Liver (tissue), 9 donors: ENCODE measurements around the gene EFCAB12. TPM values are rescaled to one million over a fixed set of nuclear protein-coding genes. Genes with fewer than 3 reads are reported as not detected.

Source experiments
- DNase-seq: peaks from one replicate; pipeline ENCODE4 v3.0.0-alpha.2; 2017; ENCODE audit warnings: low spot score
- H3K27ac ChIP-seq, 2 donors: one replicate each; pipeline ENCODE4 v1.7.0; 2013; ENCODE audit warnings: inconsistent platforms in 2 of 2, low read length in 2 of 2, control low read depth in 1 of 2, low read depth in 1 of 2, mild to moderate bottlenecking in 1 of 2
- H3K27me3 ChIP-seq, 4 donors: one replicate each; pipeline versions ENCODE4 v1.6.1 to v1.7.0; 2013; ENCODE audit warnings: low read length in 3 of 4, inconsistent platforms in 1 of 4, mild to moderate bottlenecking in 1 of 4, moderate library complexity in 1 of 4; ENCODE audit not compliant: control insufficient read depth in 4 of 4, insufficient read depth in 4 of 4
- H3K36me3 ChIP-seq, 4 donors: one replicate each; pipeline versions ENCODE4 v1.6.1 to v1.7.0; 2013; ENCODE audit warnings: low read length in 3 of 4, mild to moderate bottlenecking in 3 of 4, low read depth in 1 of 4, moderate library complexity in 1 of 4; ENCODE audit not compliant: control insufficient read depth in 4 of 4, insufficient read depth in 3 of 4
- H3K4me1 ChIP-seq, 4 donors: one replicate each; pipeline versions ENCODE4 v1.6.1 to v1.7.0; 2013; ENCODE audit warnings: low read length in 3 of 4, mild to moderate bottlenecking in 3 of 4, moderate library complexity in 1 of 4; ENCODE audit not compliant: control insufficient read depth in 4 of 4, insufficient read depth in 4 of 4
- H3K4me3 ChIP-seq, 3 donors: one replicate each; pipeline versions ENCODE4 v1.6.1 to v1.7.0; 2013; ENCODE audit warnings: low read length in 3 of 3, control low read depth in 1 of 3, low read depth in 1 of 3, mild to moderate bottlenecking in 1 of 3
- H3K9ac ChIP-seq, 2 donors: one replicate each; pipeline ENCODE4 v1.7.0; 2013; ENCODE audit warnings: low read length in 2 of 2, mild to moderate bottlenecking in 2 of 2, moderate library complexity in 2 of 2, control low read depth in 1 of 2, low read depth in 1 of 2
- H3K9me3 ChIP-seq, 4 donors: one replicate each; pipeline versions ENCODE4 v1.6.1 to v1.7.0; 2013; ENCODE audit warnings: low read length in 3 of 4; ENCODE audit not compliant: control insufficient read depth in 4 of 4
- ATF3 ChIP-seq: IDR thresholded peaks from 2 replicates; pipeline ENCODE4 v1.6.1; 2016; ENCODE audit warnings: antibody characterized with exemption
- EGR1 ChIP-seq, 2 donors: IDR thresholded peaks; 2 replicates each; pipeline ENCODE4 v1.6.1; 2016 to 2018; ENCODE audit warnings: antibody characterized with exemption in 2 of 2, low read depth in 2 of 2
- FOXA1 ChIP-seq: IDR thresholded peaks from 2 replicates; pipeline ENCODE4 v1.6.1; 2016; ENCODE audit warnings: antibody characterized with exemption
- FOXA2 ChIP-seq: IDR thresholded peaks from 2 replicates; pipeline ENCODE4 v1.6.1; 2016; ENCODE audit warnings: antibody characterized with exemption
- GABPA ChIP-seq, 2 donors: IDR thresholded peaks in 1 of 2; conservative IDR thresholded peaks in 1 of 2; 2 replicates each; pipeline ENCODE4 v1.6.1; 2016; ENCODE audit warnings: antibody characterized with exemption in 2 of 2, mild to moderate bottlenecking in 1 of 2, moderate library complexity in 1 of 2
- HNF4A ChIP-seq, 2 donors: conservative IDR thresholded peaks; 2 replicates each; pipeline ENCODE4 v1.6.1; 2016; ENCODE audit warnings: antibody characterized with exemption in 2 of 2, mild to moderate bottlenecking in 2 of 2
- HNF4G ChIP-seq: IDR thresholded peaks from 2 replicates; pipeline ENCODE4 v1.6.1; 2016; ENCODE audit warnings: antibody characterized with exemption
- JUND ChIP-seq, 2 donors: IDR thresholded peaks; 2 replicates each; pipeline ENCODE4 v1.6.1; 2016; ENCODE audit warnings: antibody characterized with exemption in 2 of 2
- NR2F2 ChIP-seq: IDR thresholded peaks from 2 replicates; pipeline ENCODE4 v1.6.1; 2016; ENCODE audit warnings: antibody characterized with exemption
- RAD21 ChIP-seq, 2 donors: IDR thresholded peaks; 2 replicates each; pipeline ENCODE4 v1.6.1; 2016; ENCODE audit warnings: antibody characterized with exemption in 2 of 2, mild to moderate bottlenecking in 2 of 2
- REST ChIP-seq: IDR thresholded peaks from 2 replicates; pipeline ENCODE4 v1.6.1; 2016; ENCODE audit warnings: antibody characterized with exemption, mild to moderate bottlenecking
- RXRA ChIP-seq, 2 donors: IDR thresholded peaks; 2 replicates each; pipeline ENCODE4 v1.6.1; 2017 to 2018; ENCODE audit warnings: antibody characterized with exemption in 2 of 2, mild to moderate bottlenecking in 1 of 2
- SP1 ChIP-seq: IDR thresholded peaks from 2 replicates; pipeline ENCODE4 v1.6.1; 2018; ENCODE audit warnings: antibody characterized with exemption, mild to moderate bottlenecking
- TAF1 ChIP-seq: conservative IDR thresholded peaks from 2 replicates; pipeline ENCODE4 v1.6.1; 2016; ENCODE audit warnings: antibody characterized with exemption, mild to moderate bottlenecking
- YY1 ChIP-seq: IDR thresholded peaks from 2 replicates; pipeline ENCODE4 v1.6.1; 2016; ENCODE audit warnings: antibody characterized with exemption, mild to moderate bottlenecking
- WGBS: extraction: QIAGEN DNeasy Blood & Tissue Kit; methylation state at CpG from one replicate; pipeline ENCODE4 v1.1.7; 2013; 5-methylcytosine and 5-hydroxymethylcytosine counted together
- polyA plus RNA-seq, 2 donors: library from polyadenylated mRNA; stranded (reverse) in 1 of 2; unstranded in 1 of 2; fragments of 200-250 nt in 1 of 2; fragments of >200 nt in 1 of 2; fragmentation: Nextera tagmentation in 1 of 2; extraction: Ambion mirVana in 1 of 2; gene quantifications; one replicate each; pipeline versions ENCODE4 v1.2.1 to v1.2.3, GENCODE V29; 2013 to 2015
- total RNA-seq, 2 donors: library from RNA; depleted of rRNA; stranded (reverse); fragments of >200 nt; gene quantifications; one replicate each; pipeline ENCODE4 v1.2.3, GENCODE V29; 2014
- TF ChIP-seq, protein P1 (sequence below): IDR thresholded peaks from 2 replicates; pipeline ENCODE4 v1.6.1; 2016; ENCODE audit warnings: antibody characterized with exemption
- TF ChIP-seq, protein P2 (sequence below): IDR thresholded peaks from 2 replicates; pipeline ENCODE4 v1.6.1; 2016; ENCODE audit warnings: antibody characterized with exemption
- TF ChIP-seq, protein P3 (sequence below): fragments of 150-350 bp; IDR thresholded peaks from 2 replicates; pipeline ENCODE4 v1.5.1; 2017; ENCODE audit warnings: improper control_type of control experiment, low read depth, low read length; ENCODE audit not compliant: missing input control
- donor health status: healthy.
- donor health status: healthy.
- donor health status: healthy.
- donor health status: healthy.
- donor health status: healthy.

EFCAB12 gene
- total and polyA plus RNA-seq, 4 donors, result 0.37 to 2.4 (median 0.65) TPM

GRCh38 chr3:129433565-129433964, 5.1 kb upstream of the EFCAB12 start:
- peak overlapping the region; percentile 17 to 73 for H3K9ac ChIP-seq
- no peak for DNase-seq
- H3K27ac ChIP-seq, result peak overlapping the region; percentile 52 to 64
- H3K36me3 ChIP-seq, result peaks cover 5 to 31% (median 25%) of the 10 kb centered on the region in 4 donors
- H3K4me1 ChIP-seq, result peaks cover 2 to 52% (median 36%) of the 10 kb centered on the region in 4 donors
- no peaks in the 10 kb centered on the region for H3K9me3 ChIP-seq
- no peak overlapping the region for H3K4me3 ChIP-seq
- WGBS, result 42% methylated on average over 5 of the region's 5 CpGs
- peak; percentile 91 for TF ChIP-seq HNF4G
- peak; percentile 92 for TF ChIP-seq NR2F2
- no peak for TF ChIP-seq GABPA (IDR thresholded peaks at IDR 0.05 in 1 of 2, conservative IDR thresholded peaks at IDR 0.05 in 1 of 2)
- peak; percentile 99 for TF ChIP-seq HNF4A (conservative IDR thresholded peaks at IDR 0.05)
- no peak for TF ChIP-seq TAF1
- TF ChIP-seq ATF3, result peak; percentile 82
- peak; percentile 100 for TF ChIP-seq RXRA (IDR thresholded peaks at IDR 0.05)
- TF ChIP-seq EGR1 (IDR thresholded peaks at IDR 0.05; ENCODE audit: low read depth in 2 of 2), result peak; percentile 30 to 44
- TF ChIP-seq REST, result peak; percentile 83
- TF ChIP-seq YY1, result peak; percentile 47
- peak; percentile 48 for TF ChIP-seq FOXA2
- TF ChIP-seq, protein P1, sequence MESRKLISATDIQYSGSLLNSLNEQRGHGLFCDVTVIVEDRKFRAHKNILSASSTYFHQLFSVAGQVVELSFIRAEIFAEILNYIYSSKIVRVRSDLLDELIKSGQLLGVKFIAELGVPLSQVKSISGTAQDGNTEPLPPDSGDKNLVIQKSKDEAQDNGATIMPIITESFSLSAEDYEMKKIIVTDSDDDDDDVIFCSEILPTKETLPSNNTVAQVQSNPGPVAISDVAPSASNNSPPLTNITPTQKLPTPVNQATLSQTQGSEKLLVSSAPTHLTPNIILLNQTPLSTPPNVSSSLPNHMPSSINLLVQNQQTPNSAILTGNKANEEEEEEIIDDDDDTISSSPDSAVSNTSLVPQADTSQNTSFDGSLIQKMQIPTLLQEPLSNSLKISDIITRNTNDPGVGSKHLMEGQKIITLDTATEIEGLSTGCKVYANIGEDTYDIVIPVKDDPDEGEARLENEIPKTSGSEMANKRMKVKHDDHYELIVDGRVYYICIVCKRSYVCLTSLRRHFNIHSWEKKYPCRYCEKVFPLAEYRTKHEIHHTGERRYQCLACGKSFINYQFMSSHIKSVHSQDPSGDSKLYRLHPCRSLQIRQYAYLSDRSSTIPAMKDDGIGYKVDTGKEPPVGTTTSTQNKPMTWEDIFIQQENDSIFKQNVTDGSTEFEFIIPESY, result peak; percentile 50
- peak in 1 of 2 donors; percentile 48 for TF ChIP-seq RAD21 (IDR thresholded peaks at IDR 0.05)
- TF ChIP-seq, protein P2, sequence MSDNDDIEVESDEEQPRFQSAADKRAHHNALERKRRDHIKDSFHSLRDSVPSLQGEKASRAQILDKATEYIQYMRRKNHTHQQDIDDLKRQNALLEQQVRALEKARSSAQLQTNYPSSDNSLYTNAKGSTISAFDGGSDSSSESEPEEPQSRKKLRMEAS, result peak; percentile 67
- TF ChIP-seq JUND (IDR thresholded peaks at IDR 0.05), result peak; percentile 82 to 91
- TF ChIP-seq, protein P3, sequence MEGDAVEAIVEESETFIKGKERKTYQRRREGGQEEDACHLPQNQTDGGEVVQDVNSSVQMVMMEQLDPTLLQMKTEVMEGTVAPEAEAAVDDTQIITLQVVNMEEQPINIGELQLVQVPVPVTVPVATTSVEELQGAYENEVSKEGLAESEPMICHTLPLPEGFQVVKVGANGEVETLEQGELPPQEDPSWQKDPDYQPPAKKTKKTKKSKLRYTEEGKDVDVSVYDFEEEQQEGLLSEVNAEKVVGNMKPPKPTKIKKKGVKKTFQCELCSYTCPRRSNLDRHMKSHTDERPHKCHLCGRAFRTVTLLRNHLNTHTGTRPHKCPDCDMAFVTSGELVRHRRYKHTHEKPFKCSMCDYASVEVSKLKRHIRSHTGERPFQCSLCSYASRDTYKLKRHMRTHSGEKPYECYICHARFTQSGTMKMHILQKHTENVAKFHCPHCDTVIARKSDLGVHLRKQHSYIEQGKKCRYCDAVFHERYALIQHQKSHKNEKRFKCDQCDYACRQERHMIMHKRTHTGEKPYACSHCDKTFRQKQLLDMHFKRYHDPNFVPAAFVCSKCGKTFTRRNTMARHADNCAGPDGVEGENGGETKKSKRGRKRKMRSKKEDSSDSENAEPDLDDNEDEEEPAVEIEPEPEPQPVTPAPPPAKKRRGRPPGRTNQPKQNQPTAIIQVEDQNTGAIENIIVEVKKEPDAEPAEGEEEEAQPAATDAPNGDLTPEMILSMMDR, result no peak
- peak; percentile 53 for TF ChIP-seq FOXA1
- peak; percentile 97 for TF ChIP-seq SP1
- H3K27me3 ChIP-seq, result no peaks in the 10 kb centered on the region
